Measurements from ENCODE around the gene SOX10.

The SOX10 gene

DNA sequence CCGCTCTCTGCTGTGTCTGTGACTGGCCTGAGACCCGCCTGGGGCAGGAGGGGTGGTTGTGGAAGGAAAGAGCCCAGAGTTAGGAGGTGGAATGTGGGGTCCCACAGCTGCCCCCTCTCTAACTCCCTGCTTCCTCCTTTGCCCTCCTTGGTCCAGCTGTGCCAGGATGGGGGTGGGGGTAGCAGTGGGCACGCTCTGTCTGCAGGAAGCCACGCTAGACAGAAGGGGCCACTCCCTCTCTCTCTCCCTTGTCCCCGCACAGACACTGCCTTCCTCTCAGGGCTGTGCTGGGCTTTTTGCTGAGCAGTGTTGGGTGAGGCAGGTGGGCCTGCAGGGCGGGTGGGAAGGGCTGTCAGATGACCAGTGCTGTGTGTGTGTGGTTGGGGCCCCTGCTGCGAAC, 2.0 kb upstream of the SOX10 start:
- H2AFZ ChIP-seq: no peak overlapping the region
- no peak overlapping the region for H3K9ac ChIP-seq
- no peak overlapping the region for H3K4me3 ChIP-seq (ENCODE audit: low read depth, low read length)
- no peaks in the 10 kb centered on the region for H3K79me2 ChIP-seq
- H3K27ac ChIP-seq: no peak overlapping the region
- H3K27me3 ChIP-seq (ENCODE audit: control insufficient read depth, insufficient read depth, low read length): no peaks in the 10 kb centered on the region
- TF ChIP-seq, protein P1, sequence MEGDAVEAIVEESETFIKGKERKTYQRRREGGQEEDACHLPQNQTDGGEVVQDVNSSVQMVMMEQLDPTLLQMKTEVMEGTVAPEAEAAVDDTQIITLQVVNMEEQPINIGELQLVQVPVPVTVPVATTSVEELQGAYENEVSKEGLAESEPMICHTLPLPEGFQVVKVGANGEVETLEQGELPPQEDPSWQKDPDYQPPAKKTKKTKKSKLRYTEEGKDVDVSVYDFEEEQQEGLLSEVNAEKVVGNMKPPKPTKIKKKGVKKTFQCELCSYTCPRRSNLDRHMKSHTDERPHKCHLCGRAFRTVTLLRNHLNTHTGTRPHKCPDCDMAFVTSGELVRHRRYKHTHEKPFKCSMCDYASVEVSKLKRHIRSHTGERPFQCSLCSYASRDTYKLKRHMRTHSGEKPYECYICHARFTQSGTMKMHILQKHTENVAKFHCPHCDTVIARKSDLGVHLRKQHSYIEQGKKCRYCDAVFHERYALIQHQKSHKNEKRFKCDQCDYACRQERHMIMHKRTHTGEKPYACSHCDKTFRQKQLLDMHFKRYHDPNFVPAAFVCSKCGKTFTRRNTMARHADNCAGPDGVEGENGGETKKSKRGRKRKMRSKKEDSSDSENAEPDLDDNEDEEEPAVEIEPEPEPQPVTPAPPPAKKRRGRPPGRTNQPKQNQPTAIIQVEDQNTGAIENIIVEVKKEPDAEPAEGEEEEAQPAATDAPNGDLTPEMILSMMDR (IDR thresholded peaks at IDR 0.05): no peak
- H3K9me3 ChIP-seq (ENCODE audit: control insufficient read depth, low read length): no peaks in the 10 kb centered on the region
- H3K36me3 ChIP-seq (ENCODE audit: control insufficient read depth, insufficient read depth, low read length): no peaks in the 10 kb centered on the region
- no peak overlapping the region for H3K4me2 ChIP-seq (ENCODE audit: low read length)
- H3K4me1 ChIP-seq: no peaks in the 10 kb centered on the region

DNA sequence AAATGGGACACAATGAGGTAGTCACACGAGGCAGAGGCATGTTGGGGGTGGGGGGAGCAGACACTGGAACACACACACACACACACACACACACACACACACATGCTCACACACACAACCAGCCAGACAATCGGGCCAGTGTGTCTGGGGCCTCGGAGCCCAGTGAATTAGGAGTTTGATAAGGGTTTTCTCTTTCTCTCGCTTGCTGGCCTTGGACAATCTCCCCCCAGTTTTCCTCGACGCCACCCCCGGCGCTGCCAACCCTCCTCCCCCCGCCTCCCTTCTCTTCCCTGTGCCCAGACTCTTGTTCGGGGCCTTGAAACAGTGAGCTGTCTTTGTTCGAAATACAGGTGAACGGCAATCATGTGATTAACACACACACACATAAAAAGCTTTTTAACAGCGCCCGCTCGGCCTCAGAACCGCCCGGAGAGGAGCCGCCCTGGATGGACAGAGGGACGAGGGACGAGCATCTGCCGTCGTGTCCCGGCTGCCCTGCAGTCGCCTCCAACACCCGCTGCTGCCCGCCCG, 1.5 kb upstream of the SOX10 start:
- TF ChIP-seq, protein P1 (IDR thresholded peaks at IDR 0.05): no peak
- H3K9ac ChIP-seq: no peak overlapping the region
- no peak overlapping the region for H3K4me3 ChIP-seq (ENCODE audit: low read depth, low read length)
- H3K4me2 ChIP-seq (ENCODE audit: low read length): no peak overlapping the region
- no peak overlapping the region for H2AFZ ChIP-seq
- H3K4me1 ChIP-seq: no peaks in the 10 kb centered on the region
- H3K9me3 ChIP-seq (ENCODE audit: control insufficient read depth, low read length): no peaks in the 10 kb centered on the region
- H3K27me3 ChIP-seq (ENCODE audit: control insufficient read depth, insufficient read depth, low read length): no peaks in the 10 kb centered on the region
- no peaks in the 10 kb centered on the region for H3K36me3 ChIP-seq (ENCODE audit: control insufficient read depth, insufficient read depth, low read length)
- no peaks in the 10 kb centered on the region for H3K79me2 ChIP-seq
- H3K27ac ChIP-seq: no peak overlapping the region

DNA sequence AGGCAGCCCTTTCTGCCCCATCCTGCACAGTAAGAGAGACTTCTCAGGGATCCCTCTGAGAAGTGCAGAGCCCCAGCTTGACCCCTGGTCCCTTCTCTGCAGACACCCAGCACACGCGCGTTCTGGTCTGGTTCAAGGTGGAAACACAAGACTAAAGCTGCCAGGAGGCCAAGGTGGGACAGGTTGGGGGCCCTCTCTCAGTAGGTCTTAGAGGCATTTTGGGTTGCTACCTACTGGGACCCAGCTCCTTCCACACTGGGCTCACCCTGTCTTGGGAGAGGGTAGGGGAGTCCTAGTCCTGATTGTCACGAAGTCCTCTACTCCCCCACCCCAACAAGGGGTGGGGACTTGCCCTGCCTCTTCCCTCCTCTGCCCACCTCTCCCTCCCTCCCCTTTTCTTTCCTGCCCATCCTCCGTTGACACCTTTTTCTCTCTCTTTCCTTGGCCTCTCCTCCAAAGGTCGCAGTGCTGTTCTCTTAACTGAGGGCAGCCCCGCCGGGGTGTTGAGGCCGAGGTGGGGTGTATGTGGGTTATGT, 763 bp upstream of the SOX10 start:
- TF ChIP-seq, protein P1 (IDR thresholded peaks at IDR 0.05): no peak
- Histone ChIP-seq H3K4me1 (no peaks in the 10 kb centered on the region), H3K79me2 (no peaks in the 10 kb centered on the region), H3K9me3 (ENCODE audit: control insufficient read depth, low read length) (no peaks in the 10 kb centered on the region), H3K4me3 (ENCODE audit: low read depth, low read length) (no peak overlapping the region), H3K4me2 (ENCODE audit: low read length) (no peak overlapping the region), H3K27me3 (ENCODE audit: control insufficient read depth, insufficient read depth, low read length) (no peaks in the 10 kb centered on the region), H3K9ac (no peak overlapping the region), H2AFZ (no peak overlapping the region), H3K27ac (no peak overlapping the region), H3K36me3 (ENCODE audit: control insufficient read depth, insufficient read depth, low read length) (no peaks in the 10 kb centered on the region)

DNA sequence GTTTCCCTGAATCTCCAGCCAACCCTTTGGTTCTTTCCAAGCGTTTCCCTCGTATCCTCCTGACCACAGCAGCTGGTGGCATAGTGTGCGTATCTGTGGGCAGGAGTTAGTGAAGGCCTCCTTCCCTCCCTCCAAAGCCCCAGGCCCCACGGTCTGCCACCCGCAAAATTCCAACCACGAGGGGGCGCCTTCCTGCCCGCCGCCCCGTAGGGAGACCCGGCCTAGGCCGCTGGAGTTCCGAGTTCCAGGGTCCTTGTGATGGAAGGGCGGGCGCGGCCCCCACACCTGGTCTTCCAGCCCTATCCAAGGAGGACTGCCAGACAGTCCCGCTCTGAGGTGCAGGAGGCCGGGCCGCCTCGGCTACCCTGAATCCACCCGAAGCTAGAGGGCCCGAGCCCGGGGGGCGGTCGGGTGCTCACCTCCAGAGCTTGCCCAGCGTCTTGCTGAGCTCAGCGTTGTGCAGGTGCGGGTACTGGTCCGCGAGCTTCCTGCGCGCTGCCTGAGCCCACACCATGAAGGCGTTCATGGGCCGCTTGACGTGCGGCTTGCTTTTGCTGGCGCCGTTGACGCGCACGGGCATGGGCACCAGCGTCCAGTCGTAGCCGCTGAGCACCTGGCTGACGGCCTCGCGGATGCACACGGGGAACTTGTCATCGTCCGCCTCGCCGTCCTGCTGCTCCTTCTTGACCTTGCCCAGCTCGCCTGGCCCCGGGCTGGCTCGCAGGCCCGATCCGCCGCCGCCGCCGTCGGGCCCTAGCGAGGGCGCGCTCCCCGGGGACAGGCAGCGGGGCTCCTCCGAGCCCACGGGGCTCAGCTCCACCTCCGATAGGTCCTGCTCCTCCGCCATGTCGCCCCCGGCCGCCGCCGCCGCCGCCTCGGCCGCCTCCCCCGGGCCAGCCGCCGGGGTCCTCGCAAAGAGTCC, 1.2 kb downstream of the SOX10 start:
- Histone ChIP-seq H3K9ac (no peak overlapping the region), H3K27ac (no peak overlapping the region), H3K4me1 (no peaks in the 10 kb centered on the region), H3K4me3 (ENCODE audit: low read depth, low read length) (no peak overlapping the region), H3K9me3 (ENCODE audit: control insufficient read depth, low read length) (no peaks in the 10 kb centered on the region), H2AFZ (no peak overlapping the region), H3K4me2 (ENCODE audit: low read length) (no peak overlapping the region), H3K79me2 (no peaks in the 10 kb centered on the region), H3K27me3 (ENCODE audit: control insufficient read depth, insufficient read depth, low read length) (no peaks in the 10 kb centered on the region), H3K36me3 (ENCODE audit: control insufficient read depth, insufficient read depth, low read length) (no peaks in the 10 kb centered on the region)
- TF ChIP-seq, protein P1 (IDR thresholded peaks at IDR 0.05): no peak

Data from parathyroid adenoma (tissue), 2 donors.